GM18498 (cell line): Measurements from ENCODE around the gene RALGPS1.

ENCODE experiments used
- ATAC-seq: cut with Tn5 transposase; IDR thresholded peaks from one replicate; pipeline ENCODE4 v1.9.1; 2021; ENCODE audit warnings: mild to moderate bottlenecking, moderate library complexity; ENCODE audit not compliant: unreplicated experiment

RALGPS1 gene

DNA sequence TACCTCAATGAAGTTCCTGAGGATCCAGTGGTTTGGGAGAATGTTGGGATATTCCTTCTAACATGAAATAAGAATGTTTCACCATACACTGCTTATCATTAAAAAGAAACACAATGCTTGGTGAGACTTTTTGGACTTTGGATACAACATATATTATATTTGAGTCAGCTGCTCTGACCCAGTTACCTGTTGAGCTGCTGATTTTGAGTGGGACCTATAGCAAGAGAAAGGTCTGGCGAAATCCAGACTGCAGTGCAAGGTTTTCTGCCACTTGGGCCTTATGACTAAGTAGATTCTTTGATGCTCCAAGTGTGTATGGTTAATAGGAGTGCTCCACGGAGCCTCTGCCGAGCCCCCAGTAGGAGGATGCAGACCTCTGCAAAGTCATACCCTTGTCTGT lies 10.0 kb upstream of the RALGPS1 start:
- ATAC-seq: no peak

DNA sequence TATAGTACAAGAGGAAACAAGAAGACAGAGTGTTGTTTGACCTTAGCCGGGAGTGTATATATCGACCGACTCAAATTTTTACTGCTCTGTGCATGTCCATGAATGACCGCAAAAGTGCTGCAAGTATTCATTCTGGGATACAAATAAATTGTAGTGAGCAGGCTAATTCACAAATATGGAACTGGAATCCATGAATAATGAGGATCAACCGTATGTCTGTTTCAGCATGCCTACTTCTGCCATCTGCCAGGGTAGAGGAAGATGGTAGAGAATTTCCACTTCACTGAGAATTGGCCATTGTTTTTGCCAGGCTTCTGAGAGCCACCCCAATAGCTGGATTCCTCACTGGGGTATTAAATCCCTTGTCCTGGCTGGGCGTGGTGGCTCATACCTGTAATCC lies 8.5 kb upstream of the RALGPS1 start:
- no peak for ATAC-seq

- no peak for ATAC-seq
Observed at GRCh38 chr9:126907058-126907457, 7.5 kb upstream of the RALGPS1 start.

GRCh38 chr9:126915281-126915816 lies 767 bp downstream of the RALGPS1 start:
- peak; percentile 0 for ATAC-seq

DNA sequence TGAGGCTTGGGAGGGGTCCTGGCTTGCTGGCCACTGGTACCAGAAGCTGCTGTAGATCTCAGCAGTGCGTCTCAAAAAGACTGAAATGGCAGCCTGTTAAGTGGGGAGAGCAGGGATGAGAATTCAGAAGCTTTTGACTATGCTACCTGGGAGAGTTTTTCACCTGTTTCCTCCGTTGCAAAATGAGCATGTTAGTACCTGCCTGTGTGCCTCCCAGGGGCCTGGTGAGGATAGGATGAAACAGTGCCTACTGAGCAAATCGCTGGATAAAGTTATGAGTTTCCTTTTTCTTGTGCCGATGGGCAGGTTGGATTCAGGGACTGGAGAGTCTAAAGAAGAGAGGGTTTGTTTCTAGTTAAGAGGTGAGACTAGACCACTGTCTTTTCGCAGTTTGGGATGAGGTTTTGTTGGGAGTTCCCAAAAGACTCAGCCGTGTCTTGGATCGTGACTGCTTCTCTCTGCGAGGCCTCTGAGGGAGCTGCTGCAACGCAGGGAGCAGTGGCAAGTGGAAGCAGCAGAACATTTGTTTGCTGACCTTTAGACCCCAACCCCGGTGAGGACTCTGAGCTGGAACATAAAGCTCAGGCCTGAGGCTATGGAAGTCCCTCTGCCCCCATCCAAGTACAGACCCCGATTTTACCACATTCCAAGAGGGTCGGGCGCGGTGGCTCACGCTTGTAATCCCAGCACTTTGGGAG lies 1.4 kb downstream of the RALGPS1 start:
- ATAC-seq: no peak

DNA sequence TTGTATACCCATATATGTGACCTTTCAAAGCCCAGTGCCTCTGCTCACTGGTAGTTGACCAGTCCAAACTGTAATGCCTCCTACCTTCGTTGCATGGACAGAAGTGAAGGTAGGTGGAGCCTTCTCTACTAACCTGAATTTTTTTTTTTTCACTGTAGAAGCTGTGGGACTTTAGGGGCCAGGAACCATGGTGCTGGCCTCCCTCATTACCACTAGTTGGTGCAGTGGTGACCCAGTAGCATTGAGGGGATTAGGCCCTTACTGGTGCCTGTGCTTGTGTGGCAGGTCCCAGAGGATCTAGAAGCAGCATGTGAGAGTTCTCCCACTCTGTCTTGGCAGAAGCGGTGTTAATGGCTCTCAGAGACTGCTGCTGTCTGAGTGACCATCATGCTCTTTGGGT lies 2.3 kb downstream of the RALGPS1 start:
- no peak for ATAC-seq

DNA sequence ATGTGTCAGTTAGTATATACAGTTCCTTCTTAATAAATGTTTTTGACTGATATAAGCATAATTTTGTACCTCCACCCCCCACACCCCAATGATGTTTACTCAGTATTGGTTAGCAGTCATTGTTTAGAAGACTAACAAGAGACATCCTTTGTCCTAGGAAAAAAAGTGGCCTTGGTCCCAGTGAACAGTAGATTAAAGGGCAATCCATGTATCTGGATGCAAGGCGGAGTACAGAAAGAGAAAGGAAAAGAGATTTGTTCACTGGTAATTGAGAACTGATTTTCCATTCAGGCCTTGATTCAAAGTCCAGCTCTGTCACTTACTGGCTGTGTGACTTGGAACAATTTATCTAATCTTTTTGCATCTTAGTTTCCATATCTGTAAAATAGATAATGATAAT lies 4.6 kb downstream of the RALGPS1 start:
- no peak for ATAC-seq

DNA sequence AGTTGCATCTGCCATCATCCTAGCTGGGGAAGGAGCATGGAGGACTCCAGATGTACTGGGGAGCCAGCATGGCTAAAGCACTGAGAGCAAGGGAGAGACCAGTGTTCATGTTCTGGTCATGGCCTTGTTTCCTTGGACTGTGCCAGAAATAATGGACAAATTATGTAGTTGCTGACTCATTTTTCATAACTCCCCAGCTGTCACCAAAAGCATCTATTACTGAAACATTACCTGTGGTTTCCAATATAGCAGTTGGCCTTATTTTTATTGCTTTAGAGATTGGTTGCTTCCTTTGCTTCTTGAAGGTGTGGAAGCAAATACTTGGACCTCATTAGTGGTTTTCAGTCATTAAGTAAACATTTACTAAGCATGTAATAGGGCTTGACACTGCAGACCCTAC lies 11.3 kb downstream of the RALGPS1 start:
- no peak for ATAC-seq

GRCh38 chr9:126926364-126926763 lies 11.8 kb downstream of the RALGPS1 start:
- ATAC-seq: no peak

DNA sequence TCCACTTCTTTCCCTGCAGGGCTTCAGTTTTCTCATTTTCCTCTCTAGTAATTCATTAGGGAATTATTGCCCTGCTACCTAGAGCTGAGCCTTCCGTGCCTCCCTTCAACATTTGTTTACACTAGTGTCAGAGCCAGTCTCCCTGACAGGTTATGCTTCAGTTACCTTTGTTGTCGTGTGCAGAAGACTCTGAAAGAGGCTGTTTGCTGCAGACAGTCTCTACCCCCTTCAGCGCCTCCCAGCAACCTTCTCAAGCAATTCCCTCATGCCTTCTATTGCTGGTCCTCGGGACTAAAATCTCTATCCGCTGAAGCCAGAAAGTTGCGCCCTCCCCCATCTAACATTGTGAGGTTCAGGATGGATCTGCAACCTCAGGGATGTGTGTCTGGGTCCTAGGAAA lies 12.8 kb downstream of the RALGPS1 start:
- ATAC-seq: no peak

GRCh38 chr9:126932871-126933321 lies 18.3 kb downstream of the RALGPS1 start:
- ATAC-seq: no peak

GRCh38 chr9:126933334-126933980 lies 18.9 kb downstream of the RALGPS1 start:
- no peak for ATAC-seq

DNA sequence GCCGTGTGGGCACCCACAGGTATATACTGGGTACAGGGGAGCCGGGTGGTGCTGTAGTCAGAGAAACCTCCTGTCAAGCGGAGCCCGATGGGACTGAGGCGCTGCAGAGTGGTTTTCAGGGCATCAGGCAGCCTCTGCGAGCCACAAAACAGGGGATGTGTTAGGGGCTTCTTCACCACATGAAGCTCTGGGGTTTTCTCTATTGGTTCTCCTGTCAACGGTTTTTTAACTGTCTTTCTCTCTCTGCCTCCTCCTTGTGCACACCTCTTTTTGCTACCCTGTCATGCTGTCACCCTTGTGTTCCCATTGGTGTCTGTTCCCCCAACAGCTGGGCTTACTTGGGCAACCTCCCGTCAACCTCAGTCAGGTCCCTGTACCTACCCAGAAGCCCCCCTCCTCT lies 19.9 kb downstream of the RALGPS1 start:
- ATAC-seq: no peak

- ATAC-seq: no peak
Observed at GRCh38 chr9:126935630-126936029, 21.0 kb downstream of the RALGPS1 start.

GRCh38 chr9:126937444-126937843 lies 22.9 kb downstream of the RALGPS1 start:
- ATAC-seq: no peak

- no peak for ATAC-seq
Observed at GRCh38 chr9:126938327-126938726, 23.7 kb downstream of the RALGPS1 start.

DNA sequence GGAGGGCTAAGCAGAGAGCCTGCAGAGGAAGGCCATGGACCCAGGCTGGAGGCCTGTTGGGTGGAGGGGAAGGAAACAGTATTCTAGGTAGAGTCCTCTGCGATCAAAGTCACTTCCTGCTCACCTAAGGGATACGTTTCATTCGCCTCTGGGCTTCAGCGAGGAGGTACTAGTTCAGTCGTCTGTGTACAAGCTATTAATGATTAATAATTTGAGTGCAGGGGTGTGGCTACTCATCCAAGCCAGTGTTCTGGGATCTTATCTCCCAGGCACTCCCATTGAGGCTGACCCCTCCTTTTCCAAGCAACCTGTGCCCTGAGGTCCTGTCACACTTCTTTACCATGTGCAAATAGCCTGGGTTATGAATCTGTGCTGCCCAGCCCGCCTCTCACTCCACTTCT lies 25.2 kb downstream of the RALGPS1 start:
- ATAC-seq: no peak

- no peak for ATAC-seq
Observed at GRCh38 chr9:126942399-126942798, 27.8 kb downstream of the RALGPS1 start.

DNA sequence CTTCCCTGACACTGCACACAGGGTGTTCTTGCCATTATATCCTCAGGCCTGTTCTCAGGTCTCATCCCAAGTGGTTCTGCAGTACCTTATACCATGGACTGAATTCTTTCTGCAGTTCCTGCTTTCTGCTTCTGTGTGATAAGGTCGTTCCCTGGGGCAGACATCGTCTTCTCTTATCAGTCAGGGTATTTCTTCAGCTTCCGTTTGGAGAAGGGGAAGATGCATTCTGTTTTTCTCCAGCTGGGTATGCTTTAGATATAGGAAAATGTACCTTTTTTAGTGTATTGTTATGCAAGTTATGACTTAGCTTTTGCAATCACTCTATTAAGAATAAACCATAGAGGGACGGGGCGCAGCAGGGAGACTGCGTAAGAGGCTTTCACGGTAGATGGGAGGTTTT lies 31.1 kb downstream of the RALGPS1 start:
- no peak for ATAC-seq

DNA sequence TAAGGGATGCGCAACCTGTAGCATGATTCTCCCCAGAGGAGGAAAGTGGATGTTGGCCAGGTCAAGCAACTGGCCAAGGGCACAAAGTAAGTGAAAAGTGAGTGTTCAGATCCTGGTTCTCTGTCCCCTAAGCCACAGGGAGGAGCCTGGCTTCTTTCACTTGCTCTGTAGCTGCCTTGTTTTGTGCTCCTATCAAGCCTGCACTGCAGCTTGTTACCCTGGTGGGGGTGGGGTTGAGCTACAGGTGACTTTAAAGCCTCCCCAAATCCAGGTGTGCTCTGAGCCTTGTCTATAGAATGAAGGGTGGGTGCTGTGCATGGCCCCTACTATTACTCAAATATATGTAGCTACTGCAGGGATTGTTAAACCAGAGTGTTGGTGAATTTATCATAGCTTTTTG lies 32.9 kb downstream of the RALGPS1 start:
- ATAC-seq: no peak

- no peak for ATAC-seq
Observed at GRCh38 chr9:126952205-126952977, 37.8 kb downstream of the RALGPS1 start.
